Left ventricle myocardium inferior (tissue), 1 donor: ENCODE measurements around the gene PODN. TPM values are rescaled to one million over a fixed set of nuclear protein-coding genes. Genes with fewer than 3 reads are reported as not detected.

ENCODE experiments used
- DNase-seq: peaks from one replicate; pipeline ENCODE4 v3.0.0-alpha.2; 2020
- H3K27ac ChIP-seq: fragments of 200-600 bp; replicated peaks from 2 replicates; pipeline ENCODE4 v1.8.0; 2021
- H3K27me3 ChIP-seq: fragments of 200-600 bp; 2 replicates; pipeline ENCODE4 v1.8.0; 2021; ENCODE audit warnings: low read depth
- H3K36me3 ChIP-seq: fragments of 200-600 bp; 2 replicates; pipeline ENCODE4 v1.8.0; 2021
- H3K4me1 ChIP-seq: fragments of 200-600 bp; 2 replicates; pipeline ENCODE4 v1.8.0; 2021
- H3K4me3 ChIP-seq: fragments of 200-600 bp; 2 replicates; pipeline ENCODE4 v1.8.0; 2021; ENCODE audit warnings: mild to moderate bottlenecking, moderate library complexity
- H3K9me3 ChIP-seq: fragments of 200-600 bp; replicated peaks from 2 replicates; pipeline ENCODE4 v1.8.0; 2021
- CTCF ChIP-seq: fragments of 200-600 bp; IDR thresholded peaks from 2 replicates; pipeline ENCODE4 v1.8.0; 2021; ENCODE audit warnings: antibody characterized with exemption, mild to moderate bottlenecking, borderline replicate concordance
- intact Hi-C: fragments of 100-400 bp; cut with micrococcal nuclease; formaldehyde crosslinking; loops from one replicate; pipeline ENCODE4 v1.11.0; 2022
- total RNA-seq: library from RNA; stranded (reverse); fragmentation: NEBNext Ultra II Directional; extraction: Animal tissue kit (Norgen Biotek cat#: 25700); gene quantifications from one replicate; pipeline ENCODE4 v1.2.1, GENCODE V29; 2021
- donor health status: DM: no; HTN: yes; CAD: no; lungs with severe emphysema.

PODN gene
- total RNA-seq, 1 donor from 2014 or later: 22.9 TPM

GRCh38 chr1:53022179-53022578 is 39.8 kb upstream of the PODN start:
- no peak overlapping the region for H3K27ac ChIP-seq
- DNase-seq: no peak
- intact Hi-C loops: no loop called here
- H3K4me3 ChIP-seq: no peak overlapping the region
- peaks cover 22% of the 10 kb centered on the region for H3K36me3 ChIP-seq
- no peaks in the 10 kb centered on the region for H3K27me3 ChIP-seq
- H3K9me3 ChIP-seq: no peaks in the 10 kb centered on the region
- no peak for TF ChIP-seq CTCF
- H3K4me1 ChIP-seq: peaks cover 29% of the 10 kb centered on the region

GRCh38 chr1:53023546-53023945 is 38.5 kb upstream of the PODN start:
- H3K4me1 ChIP-seq: peaks cover 29% of the 10 kb centered on the region
- intact Hi-C loops: no loop called here
- no peak for DNase-seq
- H3K36me3 ChIP-seq: peaks cover 10% of the 10 kb centered on the region
- H3K27ac ChIP-seq: peak overlapping the region; percentile 11
- no peaks in the 10 kb centered on the region for H3K27me3 ChIP-seq
- no peak for TF ChIP-seq CTCF
- no peak overlapping the region for H3K4me3 ChIP-seq
- no peaks in the 10 kb centered on the region for H3K9me3 ChIP-seq

GRCh38 chr1:53024117-53024516 is 37.9 kb upstream of the PODN start:
- H3K36me3 ChIP-seq: peaks cover 8% of the 10 kb centered on the region
- H3K9me3 ChIP-seq: no peaks in the 10 kb centered on the region
- TF ChIP-seq CTCF: no peak
- no peak overlapping the region for H3K4me3 ChIP-seq
- H3K4me1 ChIP-seq: peaks cover 29% of the 10 kb centered on the region
- no peaks in the 10 kb centered on the region for H3K27me3 ChIP-seq
- DNase-seq: no peak
- intact Hi-C loops: no loop called here
- peak overlapping the region; percentile 84 for H3K27ac ChIP-seq

- H3K9me3 ChIP-seq: no peaks in the 10 kb centered on the region
- DNase-seq: peak; percentile 31
- peaks cover 13% of the 10 kb centered on the region for H3K36me3 ChIP-seq
- intact Hi-C loops: no loop called here
- H3K4me3 ChIP-seq: no peak overlapping the region
- H3K4me1 ChIP-seq: peaks cover 29% of the 10 kb centered on the region
- peak overlapping the region; percentile 84 for H3K27ac ChIP-seq
- no peaks in the 10 kb centered on the region for H3K27me3 ChIP-seq
- TF ChIP-seq CTCF: no peak
Measured at GRCh38 chr1:53025034-53025768, 36.8 kb upstream of the PODN start.

GRCh38 chr1:53025769-53026112 is 36.3 kb upstream of the PODN start:
- Histone ChIP-seq H3K36me3 (peaks cover 13% of the 10 kb centered on the region), H3K9me3 (no peaks in the 10 kb centered on the region), H3K27me3 (no peaks in the 10 kb centered on the region), H3K27ac (peak overlapping the region; percentile 84), H3K4me1 (peaks cover 24% of the 10 kb centered on the region), H3K4me3 (no peak overlapping the region)
- TF ChIP-seq CTCF: no peak
- no peak for DNase-seq
- intact Hi-C loops: no loop called here
